GM21737 (cell line): ENCODE results near the gene MAML3.
A peak's percentile ranks its signal among the peaks of the same experiment; 100 is the strongest.

Source experiments
- ATAC-seq: cut with Tn5 transposase; IDR thresholded peaks from one replicate; pipeline ENCODE4 v1.9.1; 2021; ENCODE audit warnings: mild to moderate bottlenecking, moderate library complexity; ENCODE audit not compliant: unreplicated experiment

Gene MAML3

DNA sequence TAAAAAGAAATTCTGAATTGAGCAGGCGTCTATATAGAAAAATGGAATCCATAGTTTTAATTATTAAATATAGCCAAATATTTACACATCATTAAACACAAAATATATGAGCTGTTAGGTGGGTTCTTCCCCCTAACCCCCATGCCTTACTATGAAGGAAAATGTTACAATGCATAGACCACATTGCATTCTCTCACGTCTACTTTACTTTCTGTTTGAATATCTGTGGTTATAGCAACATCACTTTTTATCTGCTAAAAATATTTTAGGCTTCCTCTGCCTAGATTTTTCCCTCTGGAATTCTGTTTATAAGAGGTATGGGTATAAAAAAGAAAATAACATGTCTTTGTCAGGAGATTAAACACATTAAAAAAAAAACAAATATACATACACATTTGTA is 73.1 kb downstream of the MAML3 start:
- ATAC-seq = no peak

DNA sequence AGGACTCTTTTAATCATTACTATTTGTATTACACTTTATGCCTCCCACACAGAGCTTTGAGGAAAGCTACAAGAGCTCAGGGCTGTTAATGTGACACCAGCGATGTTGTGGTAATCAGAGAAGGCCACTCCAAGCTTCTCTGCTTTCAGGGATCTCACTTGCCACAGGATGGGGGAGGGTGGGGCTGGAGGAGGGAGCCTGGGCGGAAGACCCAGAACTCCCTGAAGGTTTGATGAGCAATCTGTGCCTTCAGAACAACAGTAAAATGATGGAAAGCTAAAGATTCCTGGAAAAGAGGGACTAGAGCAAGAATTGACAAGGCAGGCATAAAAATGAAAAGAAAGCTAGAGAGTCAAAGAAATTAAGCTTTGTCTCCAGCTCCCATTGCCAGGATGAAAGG is 75.6 kb downstream of the MAML3 start:
- no peak for ATAC-seq

DNA sequence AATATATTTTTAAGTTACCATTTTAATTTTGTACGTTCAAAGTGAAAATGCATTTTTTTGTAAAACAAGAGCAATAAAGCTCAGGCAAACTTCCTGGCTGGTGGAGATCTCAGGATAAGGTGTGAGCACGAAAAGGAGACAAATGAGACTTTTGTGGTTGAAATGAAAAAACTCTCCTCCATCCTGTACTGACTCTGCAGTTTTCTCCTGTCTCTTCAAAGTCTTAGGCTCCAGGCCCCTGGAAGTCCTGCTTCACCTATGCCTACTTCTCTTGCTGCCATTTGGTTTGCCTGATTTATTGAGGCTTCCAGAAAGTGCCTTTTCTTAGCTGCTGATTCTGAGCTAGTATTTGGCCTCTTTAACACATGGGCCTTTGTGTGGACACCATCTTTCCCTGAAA is 77.7 kb downstream of the MAML3 start:
- no peak for ATAC-seq

DNA sequence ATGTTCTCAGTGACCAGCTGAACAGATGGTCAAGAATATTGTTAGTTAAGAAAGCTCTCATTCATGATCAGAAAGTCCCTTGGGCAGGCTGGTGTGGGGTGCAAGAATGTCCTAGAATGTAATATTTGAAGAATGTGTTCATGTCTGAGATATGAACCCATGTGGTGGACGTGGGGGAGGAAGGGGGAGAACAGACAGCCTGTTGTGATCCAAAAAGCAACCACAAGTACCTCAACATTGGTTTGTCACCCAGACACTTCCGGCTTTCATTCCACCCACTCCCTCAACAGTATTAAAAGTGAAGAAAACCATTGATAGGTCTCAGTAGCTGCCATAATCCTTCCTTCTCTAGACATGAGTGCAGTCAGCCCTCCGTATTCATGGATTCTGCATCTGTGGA is 82.2 kb downstream of the MAML3 start:
- ATAC-seq = peak; percentile 83

DNA sequence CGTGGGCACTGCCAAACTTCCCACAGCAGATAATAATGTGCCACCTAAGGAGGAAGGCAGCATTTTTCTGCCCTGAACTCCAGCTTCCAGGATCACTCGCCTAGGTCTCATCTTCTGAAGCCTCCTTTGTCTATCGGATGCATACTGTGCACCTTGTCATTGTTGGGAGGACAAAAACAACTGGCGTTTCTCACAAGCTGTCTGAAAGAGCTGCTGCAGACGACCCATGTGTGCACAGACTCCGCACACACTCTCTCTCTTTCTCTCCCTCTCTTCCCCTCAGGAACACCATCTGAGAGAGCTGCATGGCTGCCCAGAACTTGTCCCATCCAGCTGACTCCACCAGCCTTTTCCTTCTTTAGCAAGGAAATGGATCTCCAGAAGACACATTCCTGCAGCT is 83.0 kb downstream of the MAML3 start:
- ATAC-seq = no peak

DNA sequence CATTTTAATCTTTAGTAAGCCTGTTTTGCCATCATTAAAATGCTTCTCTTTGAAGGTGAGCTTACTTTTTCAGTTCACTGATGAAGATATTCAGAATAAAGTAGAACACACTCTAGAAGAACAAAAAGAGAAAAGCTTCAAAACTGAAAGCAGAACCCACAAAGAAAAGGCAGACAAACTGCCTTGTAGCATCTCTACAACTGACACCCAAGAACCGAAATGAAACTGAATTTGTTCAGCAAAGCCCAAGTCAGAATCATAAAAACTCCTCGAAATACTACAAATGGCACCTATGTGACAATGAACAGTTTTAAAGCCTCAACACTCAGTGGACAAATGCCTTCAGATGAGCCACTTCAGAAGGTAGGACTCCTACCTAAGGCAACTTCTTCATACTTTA is 83.6 kb downstream of the MAML3 start:
- no peak for ATAC-seq

DNA sequence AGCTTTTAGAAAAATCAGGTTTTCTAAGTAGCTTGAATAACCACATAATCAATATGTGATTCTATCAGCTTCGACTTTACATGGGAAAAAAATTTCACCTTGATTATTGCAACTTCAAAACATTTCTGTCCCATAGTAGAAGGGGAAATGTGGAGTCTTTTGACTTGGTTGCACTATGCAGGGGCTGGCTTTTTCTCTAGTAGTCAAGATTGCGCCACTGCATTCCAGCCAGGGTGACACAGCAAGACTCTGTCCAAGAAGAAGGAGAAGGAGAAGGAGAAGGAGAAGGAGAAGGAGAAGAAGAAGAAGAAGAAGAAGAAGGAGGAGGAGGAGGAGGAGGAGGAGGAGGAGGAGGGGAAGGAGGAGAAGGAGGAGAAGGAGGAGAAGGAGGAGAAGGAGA is 84.9 kb downstream of the MAML3 start:
- ATAC-seq = no peak

DNA sequence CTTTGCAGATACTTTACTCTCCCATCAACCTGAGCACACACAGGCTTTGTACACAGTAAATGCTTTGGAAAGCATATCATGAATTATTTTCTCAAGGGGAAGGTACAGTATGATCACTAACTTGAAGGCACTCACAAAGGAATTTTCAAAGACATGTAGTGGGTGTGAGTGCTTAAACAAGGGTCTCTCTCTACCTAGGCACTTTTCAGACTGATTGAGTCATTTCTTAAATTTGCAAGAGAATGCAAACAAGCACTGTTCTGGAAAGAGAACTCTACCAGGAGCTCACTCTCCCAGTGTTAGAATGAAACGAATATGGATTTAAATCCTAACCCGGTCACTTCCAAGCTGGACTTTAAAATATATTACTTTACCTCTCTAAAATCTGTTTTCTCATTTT is 85.7 kb downstream of the MAML3 start:
- ATAC-seq = no peak

DNA sequence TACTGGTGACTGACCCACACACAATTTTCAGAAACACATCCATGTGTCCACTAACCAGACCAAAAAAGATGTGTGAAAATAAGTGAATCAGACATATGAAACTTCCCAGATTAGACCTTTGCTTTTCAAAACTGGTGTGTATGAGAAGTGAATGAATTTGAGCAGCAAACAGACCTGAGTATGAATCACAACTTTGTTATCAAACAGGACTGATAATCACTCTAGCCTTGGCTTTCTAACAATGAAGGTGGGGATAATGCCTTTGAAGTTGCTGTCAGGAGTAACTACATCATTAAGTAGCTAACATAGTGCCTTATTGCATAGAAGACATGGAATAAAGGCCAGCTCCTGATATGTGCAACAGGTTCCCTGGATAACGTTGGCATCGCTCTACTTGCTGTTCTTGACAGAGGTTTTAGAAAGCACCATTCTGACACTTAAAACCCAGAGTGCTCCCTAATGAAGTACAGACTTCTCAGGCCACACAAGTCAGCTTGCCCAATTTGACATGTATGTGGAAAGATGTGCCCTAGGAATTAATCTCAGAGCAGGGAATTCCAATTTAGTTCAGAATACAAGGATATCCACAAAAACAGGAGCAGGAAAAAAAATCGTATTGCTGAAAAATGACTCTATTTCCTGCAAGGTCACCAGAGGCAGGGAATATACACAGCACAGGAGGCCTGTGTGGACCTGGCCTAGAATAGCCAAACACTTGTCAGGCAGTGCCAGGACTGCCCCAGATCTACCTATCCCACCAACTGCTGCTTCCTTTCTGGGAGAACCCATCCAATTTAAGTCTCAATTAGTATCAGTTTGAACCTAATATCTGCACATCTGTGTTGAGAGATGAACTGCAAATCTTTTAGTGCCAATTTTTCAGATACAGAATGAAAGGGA is 87.7 kb downstream of the MAML3 start:
- no peak for ATAC-seq

DNA sequence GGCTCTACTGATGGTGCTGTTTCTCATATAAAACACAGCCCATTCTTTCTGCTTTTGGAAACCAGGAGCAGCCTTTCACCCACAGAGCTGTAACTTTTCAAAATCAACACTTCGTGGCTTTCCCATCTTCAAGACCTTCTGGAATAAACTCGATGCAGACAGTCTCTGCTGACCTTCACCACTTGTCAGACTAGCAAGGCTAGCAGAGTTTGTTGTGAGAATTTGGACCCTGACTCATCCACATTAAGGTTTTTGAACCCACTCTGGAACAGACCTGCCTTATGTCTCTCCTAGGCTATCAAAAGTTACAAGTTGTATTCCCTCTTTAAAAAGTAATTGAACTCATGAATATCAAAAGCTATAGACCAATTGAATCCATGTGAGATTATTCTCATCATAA is 88.6 kb downstream of the MAML3 start:
- no peak for ATAC-seq

DNA sequence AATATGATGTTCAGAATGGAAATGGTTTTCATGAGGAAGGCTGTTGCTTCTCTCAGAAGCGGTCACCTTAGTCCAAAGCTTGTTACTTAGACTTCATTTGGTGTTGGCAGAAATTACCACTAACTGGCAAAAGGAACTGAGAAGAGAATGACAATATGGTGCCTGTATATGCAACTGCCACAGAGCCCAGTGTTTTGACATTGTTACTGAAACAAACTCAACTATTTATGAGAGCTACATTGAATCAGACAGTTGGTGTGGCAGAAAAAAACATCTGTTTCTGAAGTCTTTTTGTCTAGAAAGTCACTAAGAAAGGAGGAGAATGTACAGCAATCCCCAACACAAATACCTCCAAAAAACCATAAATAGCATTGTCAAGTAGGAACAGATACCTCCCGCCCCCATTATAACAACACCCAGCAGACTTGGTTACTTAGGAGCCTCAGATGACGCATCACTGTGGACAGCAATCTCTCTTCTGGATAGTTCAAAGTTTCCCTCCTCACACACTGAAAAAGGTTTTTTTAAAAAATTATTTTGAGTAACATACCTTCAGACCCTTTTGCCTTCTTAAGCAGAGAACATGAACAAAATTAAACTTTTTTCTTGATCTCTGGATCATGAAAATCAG is 92.2 kb downstream of the MAML3 start:
- ATAC-seq = no peak

DNA sequence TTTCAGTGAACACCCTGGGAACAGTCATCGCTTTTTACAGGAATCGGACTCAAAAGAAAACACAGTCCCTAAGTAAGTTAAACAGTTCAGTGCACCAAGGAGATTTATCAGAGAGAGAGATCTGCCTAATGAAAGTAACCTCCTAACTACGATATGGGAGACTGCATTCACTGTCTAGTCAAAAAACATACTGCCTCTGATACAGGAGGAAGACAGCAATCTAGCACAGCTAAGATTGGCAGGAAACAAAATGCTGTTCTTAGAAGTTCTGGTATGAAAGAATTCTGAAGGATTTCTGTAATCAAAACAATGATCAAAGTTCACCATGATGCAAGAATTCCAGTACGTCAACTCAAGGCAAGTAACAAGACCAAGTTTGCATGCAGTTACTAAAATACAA is 92.8 kb downstream of the MAML3 start:
- ATAC-seq = no peak

DNA sequence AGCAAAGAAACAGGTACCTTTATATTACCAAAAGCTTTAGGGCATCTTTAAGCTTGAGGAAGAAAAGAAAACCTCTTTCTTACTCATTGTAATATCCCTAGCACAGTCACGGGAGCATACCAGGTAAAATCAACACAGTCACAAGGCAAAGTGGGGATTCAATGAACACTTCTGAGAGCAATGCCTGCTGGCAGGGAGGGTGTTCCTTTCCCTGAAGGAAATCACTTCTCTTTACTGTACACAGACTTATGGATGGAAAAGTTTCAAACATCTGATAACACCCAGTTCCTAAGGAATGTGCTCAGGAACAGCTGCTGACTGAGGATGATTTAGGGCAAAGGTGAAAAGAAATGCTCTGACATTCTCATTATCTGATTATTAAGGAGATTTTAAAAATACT is 94.8 kb downstream of the MAML3 start:
- no peak for ATAC-seq

DNA sequence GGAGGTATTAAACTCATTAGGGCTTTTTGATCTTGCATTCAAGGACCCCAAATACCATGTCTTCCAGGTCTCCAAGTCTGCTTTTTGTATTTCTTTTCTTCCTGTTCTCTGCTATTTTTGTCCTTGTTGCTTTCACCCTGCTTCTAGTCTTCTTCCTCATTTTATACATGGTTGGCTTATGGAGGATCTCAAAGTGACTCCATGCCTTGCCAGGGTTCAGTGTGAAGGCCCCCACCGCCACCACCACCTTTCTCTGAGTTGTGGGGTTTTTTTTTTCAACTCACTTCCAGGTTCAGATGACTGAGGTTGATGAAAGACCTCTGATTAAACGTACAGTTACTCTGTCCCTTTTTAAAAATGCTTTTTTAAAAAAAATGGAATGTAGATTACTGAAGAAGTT is 96.3 kb downstream of the MAML3 start:
- ATAC-seq = no peak

DNA sequence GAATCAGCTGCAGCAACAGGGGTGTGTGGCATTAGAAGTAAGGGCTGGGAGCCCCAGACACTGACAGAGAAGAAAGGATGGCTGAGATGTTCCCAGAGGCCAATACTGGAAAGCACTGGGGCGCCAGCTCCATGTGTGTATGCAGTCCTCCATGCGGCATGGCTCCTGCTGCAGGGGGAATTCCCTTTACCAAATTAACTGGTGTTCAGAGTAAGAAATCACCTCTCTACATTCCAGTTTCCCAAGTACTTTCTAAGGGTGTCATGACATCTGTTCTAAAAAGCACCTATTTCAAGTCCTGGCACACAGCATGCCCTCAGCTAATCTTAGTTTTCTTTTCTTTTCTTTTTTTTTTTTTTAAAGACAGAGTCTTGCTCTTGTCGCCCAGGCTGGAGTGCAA is 98.0 kb downstream of the MAML3 start:
- no peak for ATAC-seq

DNA sequence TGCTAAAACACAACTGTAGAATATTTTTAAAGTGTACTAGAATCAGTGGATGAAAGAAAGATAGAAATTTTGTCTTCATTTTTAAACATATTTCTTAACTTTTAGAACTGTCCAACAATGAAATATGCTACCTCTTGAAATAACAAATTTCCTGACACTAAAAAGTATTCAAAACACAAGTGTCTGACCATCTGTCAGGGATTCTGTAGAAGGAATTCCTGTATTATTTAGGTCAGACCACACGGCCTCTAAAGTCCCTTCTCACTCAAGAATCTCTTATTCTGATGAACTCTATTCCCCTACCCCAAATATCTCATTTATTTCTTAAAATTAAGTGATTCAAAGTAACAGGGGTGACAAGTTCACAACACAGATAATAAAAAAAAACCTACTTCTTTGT is 99.1 kb downstream of the MAML3 start:
- ATAC-seq = no peak

DNA sequence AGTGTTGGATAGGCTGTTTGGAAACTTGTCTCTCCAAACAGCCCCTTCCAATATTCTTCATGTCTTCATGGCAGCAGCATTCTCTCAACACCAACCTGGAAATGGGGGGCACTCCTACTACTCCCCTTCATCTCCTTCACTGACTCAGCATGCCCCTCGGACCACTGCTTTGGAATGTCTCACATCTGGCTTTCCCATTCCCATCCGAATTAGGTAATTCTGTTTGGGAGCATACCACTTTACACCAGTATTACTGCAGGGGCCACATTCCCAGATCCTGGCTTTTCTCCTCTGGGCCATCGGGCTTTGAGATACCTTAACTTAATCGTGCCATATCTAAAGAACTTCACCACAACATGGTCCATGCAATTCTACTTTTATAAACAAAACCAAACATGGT is 100.8 kb downstream of the MAML3 start:
- no peak for ATAC-seq

DNA sequence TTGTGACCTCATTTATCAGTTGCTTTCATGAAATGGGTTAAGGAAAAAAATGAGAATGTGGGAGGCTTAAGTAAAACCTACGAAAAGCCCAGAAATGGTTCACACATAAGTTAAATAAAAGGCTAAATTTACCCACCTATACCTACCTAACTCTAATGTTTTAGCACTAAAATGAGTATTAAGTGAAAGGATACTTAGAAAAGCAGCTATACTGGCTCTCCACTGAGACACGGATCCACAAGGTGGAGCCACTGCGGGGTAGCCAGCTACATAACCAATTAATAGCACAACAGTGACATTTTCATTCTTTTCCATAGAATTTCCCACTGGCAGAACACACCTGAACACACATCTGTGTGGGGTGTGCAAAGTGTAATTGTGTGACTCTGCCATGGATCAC is 101.9 kb downstream of the MAML3 start:
- no peak for ATAC-seq

DNA sequence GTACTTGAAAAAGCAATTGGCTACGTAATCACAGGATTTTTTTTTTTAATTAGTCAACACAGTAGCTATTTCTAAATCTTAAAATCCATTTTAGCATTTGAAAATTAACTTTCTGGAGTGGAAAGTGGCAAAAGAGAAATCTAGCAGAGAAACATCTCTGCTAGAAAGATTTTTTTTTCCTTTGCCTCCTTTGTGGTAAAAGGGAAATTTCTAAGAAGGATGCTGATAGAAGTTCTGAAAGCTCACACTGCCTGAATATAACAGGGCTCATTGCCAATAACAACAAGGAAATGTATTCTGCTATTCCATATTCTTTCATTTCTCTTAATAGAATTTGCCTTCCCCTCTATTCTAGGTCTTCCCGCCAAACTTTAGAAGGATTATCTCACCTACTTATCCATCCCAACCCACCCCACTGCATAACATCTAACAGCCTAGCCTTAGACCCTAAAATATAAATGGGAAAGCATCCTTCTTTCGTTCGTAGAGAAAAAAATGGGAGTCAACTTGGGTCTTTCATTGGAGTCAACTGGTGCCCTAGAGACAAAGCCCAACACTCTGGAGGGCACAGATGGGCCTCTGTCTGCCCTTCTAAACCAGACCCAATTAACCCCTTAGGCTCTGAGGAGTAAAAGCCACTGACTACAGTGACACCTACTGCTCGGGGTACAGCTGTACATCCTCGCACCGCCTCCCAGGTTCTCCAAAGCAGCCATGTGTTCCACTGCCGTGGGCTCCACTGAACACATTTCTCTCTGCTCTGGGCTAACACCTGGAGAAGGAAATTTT is 103.9 kb downstream of the MAML3 start:
- no peak for ATAC-seq

DNA sequence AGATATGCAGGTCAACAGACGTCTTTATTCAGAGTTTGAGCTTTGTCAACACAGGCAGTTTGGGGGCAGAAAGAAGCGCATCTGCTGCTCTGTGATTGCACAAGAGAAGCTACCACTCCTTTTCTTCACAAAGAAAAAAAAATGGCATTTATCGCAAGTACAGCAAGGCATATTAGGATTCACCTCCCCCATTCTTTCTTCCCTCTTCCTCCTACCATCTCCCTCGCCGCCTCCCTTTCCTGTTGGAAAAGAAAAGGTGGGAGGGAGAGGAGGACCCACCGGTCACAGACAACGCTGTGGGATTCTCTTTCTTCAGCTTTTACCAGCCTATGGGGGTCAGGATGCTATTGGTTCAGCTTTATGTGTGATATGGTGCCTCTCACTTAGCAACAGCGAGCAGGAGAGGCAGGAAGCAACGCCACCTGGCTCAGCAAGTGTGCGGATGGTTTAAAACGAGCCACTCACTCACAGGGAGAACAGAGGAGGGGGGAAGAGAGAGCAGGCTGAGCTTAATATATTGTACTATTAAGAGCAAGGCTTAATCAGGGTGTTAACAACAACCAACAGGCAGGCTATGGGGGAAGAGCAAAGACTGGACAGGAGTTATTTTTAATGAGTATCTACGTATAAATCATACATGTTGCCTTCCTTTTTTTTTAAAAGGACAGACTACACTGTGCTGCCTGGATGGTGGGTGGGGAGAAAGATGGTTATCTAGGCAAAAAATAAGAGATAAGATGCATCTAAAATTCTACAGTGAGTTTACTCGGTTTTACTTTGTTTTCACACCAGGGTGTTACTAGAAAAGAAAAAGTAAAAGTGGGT is 104.7 kb downstream of the MAML3 start:
- no peak for ATAC-seq

DNA sequence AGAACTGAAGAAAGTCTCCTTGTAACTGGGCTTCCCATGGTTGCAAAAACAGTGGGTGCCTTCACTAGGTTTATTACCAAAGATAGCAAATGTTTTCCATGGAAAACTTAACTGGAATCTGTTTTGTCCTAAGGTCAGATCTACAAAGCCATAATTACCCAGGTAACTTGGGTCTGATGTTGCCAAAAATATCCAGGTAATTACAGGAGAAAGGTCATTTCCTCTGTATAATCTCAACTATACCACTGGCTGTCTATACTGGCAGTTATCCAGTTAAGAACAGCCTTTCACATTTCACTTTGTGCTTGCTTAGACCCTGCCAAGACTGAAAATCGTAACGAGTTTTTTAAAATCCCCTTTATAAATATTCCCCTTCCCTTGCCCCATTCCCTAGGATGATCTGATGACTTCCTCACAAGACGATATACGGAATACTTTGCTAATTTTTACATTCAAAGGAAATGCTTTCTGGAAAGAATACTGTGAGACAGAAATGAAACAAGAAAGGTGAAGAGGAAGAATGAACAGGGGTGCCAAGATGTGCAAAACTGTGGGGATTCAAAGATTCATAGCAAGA is 105.5 kb downstream of the MAML3 start:
- no peak for ATAC-seq
